Measurements from ENCODE around the gene RAD51B. TPM values are rescaled to one million over a fixed set of nuclear protein-coding genes. Genes with fewer than 3 reads are reported as not detected.
A peak's percentile ranks its signal among the peaks of the same experiment; 100 is the strongest.

RAD51B gene
- total RNA-seq, 1 experiment from 2014 or later = 20.0 TPM

- no peaks in the 10 kb centered on the region for H3K9me2 ChIP-seq (ENCODE audit: insufficient read depth)
- DNase-seq (ENCODE audit: low read depth, low spot score) (no peak), ATAC-seq (no peak)
- peak overlapping the region; percentile 61 for H3K4me2 ChIP-seq (ENCODE audit: low read length)
- no peaks in the 10 kb centered on the region for H3K9me3 ChIP-seq (ENCODE audit: control insufficient read depth in 1 of 2, insufficient read depth in 1 of 2, low read depth in 1 of 2, low read length in 2 of 2)
- no peaks in the 10 kb centered on the region for H4K20me1 ChIP-seq (ENCODE audit: insufficient read depth)
- peaks cover 53 to 54% of the 10 kb centered on the region in 2 experiments for H3K4me1 ChIP-seq (ENCODE audit: control insufficient read depth in 1 of 2, insufficient read depth in 2 of 2, low read length in 2 of 2)
- ChIA-PET RAD21 (ENCODE audit: low non-redundant PET in 1 of 2, low total read pairs in 2 of 2, uncharacterized antibody in 2 of 2, unreplicated experiment in 2 of 2) (no interaction called here), POLR2A (no interaction called here), CTCF (no interaction called here)
- peak overlapping the region; percentile 77 for H2AFZ ChIP-seq (ENCODE audit: low read depth, low read length, poor library complexity, severe bottlenecking)
- H3K27me3 ChIP-seq (ENCODE audit: insufficient read depth, low read length) = no peaks in the 10 kb centered on the region
- intact Hi-C loops (cut with micrococcal nuclease) = no loop called here
- no peaks in the 10 kb centered on the region for H3K79me2 ChIP-seq (ENCODE audit: insufficient read depth, low read length)
- no TSS peak for BruUV-seq (replicated peaks)
- H3K9ac ChIP-seq (ENCODE audit: low read length) = peak overlapping the region; percentile 29
- peak overlapping the region in 1 of 2 experiments; percentile 11; a peak in 1 of 4 replicates for H3K4me3 ChIP-seq (replicated peaks in 1 of 2; ENCODE audit: low read depth in 1 of 2, low read length in 2 of 2)
- no peaks in the 10 kb centered on the region for H3K36me3 ChIP-seq (ENCODE audit: control insufficient read depth in 1 of 2, insufficient read depth in 2 of 2, low read length in 2 of 2)
- H3K27ac ChIP-seq (ENCODE audit: low read depth, low read length) = peak overlapping the region; percentile 91; the same call in 1 of the 2 replicates
- TF ChIP-seq TCF7L2 (IDR thresholded peaks at IDR 0.05; ENCODE audit: borderline replicate concordance, extremely low read depth, insufficient read depth, insufficient read length) (no peak), JUND (IDR thresholded peaks at IDR 0.05) (no peak), CTCF (IDR thresholded peaks at IDR 0.05 in 2 of 3, conservative IDR thresholded peaks at IDR 0.05 in 1 of 3; ENCODE audit: borderline replicate concordance in 1 of 3, insufficient read depth in 1 of 3, low read depth in 2 of 3, low read length in 2 of 3) (no peak), ELF1 (IDR thresholded peaks at IDR 0.05; ENCODE audit: borderline replicate concordance, low read depth) (no peak), EZH2 (IDR thresholded peaks at IDR 0.05) (no peak), EGR1 (IDR thresholded peaks at IDR 0.05; ENCODE audit: low read depth) (no peak), CEBPB (IDR thresholded peaks at IDR 0.05; ENCODE audit: low read depth) (no peak), CBX3 (IDR thresholded peaks at IDR 0.05; ENCODE audit: low read depth) (no peak), POLR2A (IDR thresholded peaks at IDR 0.05; ENCODE audit: borderline replicate concordance, extremely low read depth, insufficient read depth, insufficient read length) (no peak), RAD21 (IDR thresholded peaks at IDR 0.05; ENCODE audit: low read depth) (no peak), EZH2phosphoT487 (IDR thresholded peaks at IDR 0.05; ENCODE audit: borderline replicate concordance) (no peak), ZFX (IDR thresholded peaks at IDR 0.05) (no peak), ZBTB33 (IDR thresholded peaks at IDR 0.05; ENCODE audit: extremely low read depth, insufficient replicate concordance, low read length) (no peak), YY1 (IDR thresholded peaks at IDR 0.05; ENCODE audit: extremely low read depth, insufficient replicate concordance, low read depth, low read length) (no peak), REST (IDR thresholded peaks at IDR 0.05; ENCODE audit: low read depth) (no peak), POLR2AphosphoS5 (IDR thresholded peaks at IDR 0.05; ENCODE audit: low read depth, low read length) (no peak), ATF3 (IDR thresholded peaks at IDR 0.05) (no peak)
These were observed 656.2 kb downstream of the RAD51B start for GRCh38 chr14:68475802-68476201.

Measured in HCT116 (cell line).